GM10248 (cell line): ENCODE measurements around the gene EXOC3.

Experiments used
- CTCF ChIA-PET: fragments of 300-600 bp; sonication (Branson Sonifier 250); formaldehyde crosslinking; extraction: SDS; loops from one replicate; lab custom pipeline; 2021; ENCODE audit warnings: antibody characterized with exemption; lab: Yijun Ruan, JAX
- POLR2A ChIA-PET: fragments of 350-650 bp; sonication (Branson Sonifier 250); formaldehyde crosslinking; extraction: SDS; loops from one replicate; lab custom pipeline; 2020; ENCODE audit warnings: antibody characterized with exemption; lab: Yijun Ruan, JAX
- DNase-seq: peaks from one replicate; pipeline ENCODE4 v3.0.0; 2012; ENCODE audit errors: extremely low spot score
- CTCF ChIP-seq: IDR thresholded peaks from 2 replicates; pipeline ENCODE4 v1.5.1; 2012; ENCODE audit warnings: mild to moderate bottlenecking, low read depth; ENCODE audit errors: extremely low read depth, missing control alignments, control extremely low read depth

Gene EXOC3

GRCh38 chr5:462051-462481 is 19.1 kb downstream of the EXOC3 start:
- CTCF ChIA-PET, result interaction anchor here (0.9 kb wide), 1 partner anchor 15 kb away, joined by 3 read pairs; no protein-coding TSS in a partner anchor
- POLR2A ChIA-PET, result no interaction called here
- no peak for DNase-seq
- TF ChIP-seq CTCF, result no peak

GRCh38 chr5:463301-463700 is 20.3 kb downstream of the EXOC3 start:
- TF ChIP-seq CTCF, result no peak
- CTCF ChIA-PET, result interaction anchor here (0.8 to 1.3 kb wide), 3 partner anchors 8 to 145 kb away, joined by 3 to 5 read pairs (median 3); no protein-coding TSS in a partner anchor
- DNase-seq, result no peak
- POLR2A ChIA-PET, result no interaction called here

- ChIA-PET POLR2A (no interaction called here), CTCF (interaction anchor here (0.8 to 1.3 kb wide), 3 partner anchors 8 to 145 kb away, joined by 3 to 5 read pairs (median 3); no protein-coding TSS in a partner anchor)
- no peak for TF ChIP-seq CTCF
- no peak for DNase-seq
Observed at GRCh38 chr5:463952-464351, 21.0 kb downstream of the EXOC3 start.

GRCh38 chr5:464446-464842 is 21.5 kb downstream of the EXOC3 start:
- CTCF ChIA-PET, result interaction anchor here (1.1 kb wide), 1 partner anchor 146 kb away, joined by 3 read pairs; no protein-coding TSS in a partner anchor
- no peak for TF ChIP-seq CTCF
- no peak for DNase-seq
- POLR2A ChIA-PET, result no interaction called here

- TF ChIP-seq CTCF, result no peak
Observed at GRCh38 chr5:464843-465590, 22.0 kb downstream of the EXOC3 start.

GRCh38 chr5:465591-466403 is 22.8 kb downstream of the EXOC3 start:
- DNase-seq, result no peak
- ChIA-PET POLR2A (no interaction called here), CTCF (interaction anchor here (1.4 to 2.5 kb wide), 2 partner anchors 19 to 148 kb away, joined by 3 to 15 read pairs; no protein-coding TSS in a partner anchor)
- no peak for TF ChIP-seq CTCF

More at GRCh38 chr5:464843-465590, 22.0 kb downstream of the EXOC3 start:
- POLR2A ChIA-PET, result no interaction called here
- CTCF ChIA-PET, result interaction anchor here (1.4 to 2.5 kb wide), 2 partner anchors 19 to 148 kb away, joined by 3 to 15 read pairs; no protein-coding TSS in a partner anchor
- DNase-seq, result no peak
